HG03354 (cell line): ENCODE results near the gene CAMK2B.

Source experiments
- ATAC-seq: cut with Tn5 transposase; IDR thresholded peaks from one replicate; pipeline ENCODE4 v1.9.1; 2021; ENCODE audit warnings: mild to moderate bottlenecking; ENCODE audit not compliant: unreplicated experiment, poor library complexity, severe bottlenecking

The CAMK2B gene

DNA sequence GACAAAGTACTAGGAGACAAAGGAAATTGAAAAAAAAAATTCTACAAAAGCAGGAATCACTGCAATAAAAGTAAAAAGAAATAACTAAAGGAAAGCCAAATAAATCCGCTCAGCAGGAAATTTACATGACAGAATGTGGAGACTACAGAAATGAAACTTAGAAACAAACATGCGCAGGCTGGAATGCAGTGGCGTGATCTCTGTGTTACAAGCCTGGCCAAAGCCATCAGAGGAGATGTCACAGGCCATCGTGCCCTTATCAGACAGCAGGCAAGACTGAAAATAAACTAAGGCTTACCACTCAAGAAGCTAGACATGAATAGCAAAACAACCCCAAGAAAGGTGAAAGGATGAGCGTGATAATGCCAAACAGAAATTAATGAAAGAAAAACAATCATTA lies 6.3 kb upstream of the CAMK2B start:
- no peak for ATAC-seq

DNA sequence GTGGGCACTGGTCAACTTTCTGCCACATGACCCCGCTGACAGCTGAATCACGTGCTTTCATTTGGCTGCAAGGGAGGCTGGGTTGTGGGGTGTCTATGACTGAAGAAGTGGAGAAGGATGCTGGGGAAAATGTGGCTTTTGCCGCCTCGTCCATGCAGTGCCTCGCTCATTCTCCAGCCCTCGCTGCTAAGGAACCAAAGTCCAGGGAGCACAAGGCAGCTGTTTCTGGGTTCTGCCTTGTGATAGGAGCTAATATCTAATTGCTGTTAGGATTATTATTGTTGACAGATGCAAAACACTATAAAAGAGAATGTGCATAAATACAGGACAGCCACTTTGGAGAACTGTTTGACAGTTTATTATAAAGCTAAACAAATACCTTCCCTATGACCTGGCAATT lies 4.9 kb upstream of the CAMK2B start:
- no peak for ATAC-seq

DNA sequence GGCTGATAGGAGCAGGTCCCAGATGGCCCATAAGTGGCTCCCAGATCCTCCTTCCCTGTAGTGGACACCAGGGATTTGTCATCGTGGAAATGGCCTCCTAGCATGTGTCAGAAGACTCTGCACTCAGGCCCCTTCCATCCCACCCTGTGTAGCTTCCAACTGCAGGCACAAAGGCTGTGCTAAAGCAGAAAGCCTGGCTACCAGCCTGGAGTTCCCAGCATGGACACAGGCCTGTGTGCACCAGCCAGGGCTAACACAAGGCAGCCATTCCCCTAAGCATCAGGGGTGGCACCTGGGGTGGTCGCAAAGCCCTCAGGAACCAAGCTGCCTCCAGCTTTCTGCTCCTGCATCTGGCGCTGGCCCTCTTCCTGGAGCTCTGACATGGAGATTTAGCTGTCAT lies 4.5 kb upstream of the CAMK2B start:
- ATAC-seq, result no peak

DNA sequence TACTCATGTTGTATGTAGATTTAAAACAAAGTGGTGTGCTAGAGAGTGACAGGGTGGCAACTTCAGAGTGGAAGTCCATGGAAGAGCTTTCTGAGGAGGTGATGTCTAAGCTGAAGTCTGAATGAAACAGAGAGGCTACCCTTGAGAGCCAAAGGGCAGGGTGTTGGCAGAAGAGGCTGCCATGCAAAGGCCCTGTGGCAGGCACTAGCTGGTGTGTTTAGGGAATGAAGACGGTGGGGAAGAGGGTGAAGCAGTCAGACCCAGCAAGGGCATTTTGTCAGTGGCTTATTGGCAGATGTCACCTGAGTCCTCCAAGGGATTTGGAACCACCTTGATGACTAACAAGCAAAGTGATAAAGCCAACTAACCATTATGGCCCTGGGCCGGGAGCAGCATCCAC lies 3.7 kb upstream of the CAMK2B start:
- ATAC-seq, result no peak

GRCh38 chr7:44327981-44328380 lies 2.6 kb upstream of the CAMK2B start:
- no peak for ATAC-seq

- ATAC-seq, result no peak
Measured at GRCh38 chr7:44326261-44327125, 1.1 kb upstream of the CAMK2B start.

- no peak for ATAC-seq
Measured at GRCh38 chr7:44325811-44326241, 432 bp upstream of the CAMK2B start.

DNA sequence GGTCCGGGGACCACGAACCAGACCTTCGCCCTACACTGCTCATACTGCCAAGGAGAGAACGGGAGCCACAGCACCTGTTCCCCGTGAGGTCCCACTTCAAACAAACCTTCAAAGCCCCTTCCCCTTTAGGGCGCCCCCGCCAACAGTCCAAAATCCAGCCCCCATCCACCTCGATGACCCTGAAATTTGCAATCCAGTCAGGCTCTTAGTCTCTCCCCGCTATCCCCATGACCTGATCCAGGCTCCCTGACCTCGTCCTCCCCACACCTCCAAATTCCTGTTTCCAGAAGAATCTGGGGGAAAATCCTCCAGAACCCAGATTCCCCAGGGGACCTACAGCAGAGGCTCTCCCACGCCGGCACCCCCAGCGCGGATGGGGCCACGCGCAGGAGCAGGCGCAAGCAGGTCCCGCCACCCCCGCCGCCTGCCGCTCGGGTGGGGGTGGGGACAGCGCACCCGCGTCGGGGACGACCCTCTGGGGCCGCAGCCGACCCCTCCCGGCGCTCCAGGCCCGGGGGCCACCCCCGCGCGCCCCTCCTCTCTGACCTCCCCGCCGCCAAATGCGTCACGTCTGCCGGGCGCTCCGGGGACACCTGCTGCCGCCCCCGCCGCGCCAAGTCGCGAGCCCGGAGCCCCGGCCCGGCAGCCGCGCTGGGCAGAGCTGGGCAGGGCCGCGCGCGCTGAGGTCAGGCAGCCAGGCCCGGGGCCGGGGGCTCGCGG lies 753 bp downstream of the CAMK2B start:
- ATAC-seq, result no peak

DNA sequence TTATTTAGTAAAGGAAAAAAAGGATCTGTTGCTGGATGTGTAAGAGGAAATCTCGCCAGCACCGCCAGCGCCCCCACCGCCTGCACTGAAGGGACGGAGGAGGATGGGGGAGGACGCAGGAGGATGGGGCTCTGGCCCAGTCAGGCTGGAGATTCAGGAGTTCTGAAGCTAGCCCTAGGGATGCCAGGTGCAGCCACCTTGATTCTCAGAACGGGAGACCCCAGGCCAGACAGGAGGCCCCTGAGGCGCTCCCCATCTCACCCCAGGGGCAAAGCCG lies 1.3 kb downstream of the CAMK2B start:
- ATAC-seq, result no peak

- no peak for ATAC-seq
Measured at GRCh38 chr7:44323381-44324203, 1.8 kb downstream of the CAMK2B start.

DNA sequence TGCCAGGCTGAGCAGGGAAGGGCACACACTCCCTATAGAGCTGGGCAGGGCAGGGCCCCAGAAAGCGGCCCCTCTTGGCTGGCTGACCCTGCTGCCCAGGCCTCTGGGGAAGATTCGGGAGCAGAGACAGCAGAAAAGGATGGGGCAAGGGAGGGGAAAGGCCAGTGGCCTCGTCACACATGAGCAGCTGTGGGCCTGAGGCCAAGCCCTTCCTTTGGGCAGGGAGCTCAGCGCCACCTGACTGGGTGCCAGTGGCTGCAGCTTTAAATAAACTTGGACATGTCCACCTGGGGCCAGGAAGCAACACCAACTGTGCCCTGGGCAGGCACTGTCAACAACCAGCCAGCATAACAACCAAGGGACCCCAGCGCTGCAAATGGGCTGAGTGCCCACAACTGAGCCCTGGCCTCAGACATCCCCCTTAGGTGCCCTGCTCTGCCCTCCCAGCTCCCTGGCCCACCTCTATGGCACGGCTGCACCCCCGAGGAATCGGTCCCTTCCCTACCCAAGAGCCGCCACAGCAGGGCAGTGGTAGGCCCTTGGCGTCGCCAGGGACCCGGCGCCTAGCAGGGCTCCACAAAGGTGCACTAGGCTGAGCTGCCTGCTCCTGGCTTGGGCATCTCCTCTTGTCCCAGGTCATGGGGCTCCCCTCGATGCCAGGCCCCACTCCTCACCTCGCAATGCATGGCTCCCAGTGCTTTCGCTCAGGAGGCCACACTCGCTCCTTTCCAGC lies 2.6 kb downstream of the CAMK2B start:
- ATAC-seq, result no peak

- ATAC-seq, result no peak
Measured at GRCh38 chr7:44321796-44322195, 3.6 kb downstream of the CAMK2B start.

DNA sequence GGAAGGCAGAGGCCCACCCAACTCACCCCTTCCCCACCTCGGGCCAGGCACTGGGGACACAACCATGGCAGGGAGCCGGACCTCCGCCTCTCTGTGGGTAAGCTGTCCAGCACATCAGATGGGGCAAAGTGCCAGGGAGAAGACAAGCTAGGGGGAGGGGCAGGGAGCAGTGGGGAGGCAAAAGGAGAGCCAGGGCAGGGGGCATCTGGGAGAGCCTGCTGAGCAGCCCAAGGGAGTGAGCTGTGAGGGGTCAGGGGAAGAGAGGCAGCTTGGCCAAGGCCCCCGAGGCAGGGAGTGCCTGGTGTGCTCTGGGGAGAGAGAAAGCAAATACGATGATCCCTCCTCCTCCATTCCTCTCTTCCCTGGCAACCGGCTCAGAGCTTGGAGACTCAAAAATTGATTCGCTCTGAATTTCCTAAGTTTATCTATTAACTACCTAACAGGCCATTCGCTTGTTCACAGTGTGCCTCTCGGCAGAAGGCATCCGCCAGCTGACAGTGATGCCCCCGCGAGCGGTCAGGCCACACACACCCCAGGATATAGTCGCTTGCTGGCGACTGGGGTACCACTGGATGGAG lies 4.5 kb downstream of the CAMK2B start:
- no peak for ATAC-seq

GRCh38 chr7:44320141-44320540 lies 5.3 kb downstream of the CAMK2B start:
- no peak for ATAC-seq

GRCh38 chr7:44318332-44318731 lies 7.1 kb downstream of the CAMK2B start:
- ATAC-seq, result no peak

DNA sequence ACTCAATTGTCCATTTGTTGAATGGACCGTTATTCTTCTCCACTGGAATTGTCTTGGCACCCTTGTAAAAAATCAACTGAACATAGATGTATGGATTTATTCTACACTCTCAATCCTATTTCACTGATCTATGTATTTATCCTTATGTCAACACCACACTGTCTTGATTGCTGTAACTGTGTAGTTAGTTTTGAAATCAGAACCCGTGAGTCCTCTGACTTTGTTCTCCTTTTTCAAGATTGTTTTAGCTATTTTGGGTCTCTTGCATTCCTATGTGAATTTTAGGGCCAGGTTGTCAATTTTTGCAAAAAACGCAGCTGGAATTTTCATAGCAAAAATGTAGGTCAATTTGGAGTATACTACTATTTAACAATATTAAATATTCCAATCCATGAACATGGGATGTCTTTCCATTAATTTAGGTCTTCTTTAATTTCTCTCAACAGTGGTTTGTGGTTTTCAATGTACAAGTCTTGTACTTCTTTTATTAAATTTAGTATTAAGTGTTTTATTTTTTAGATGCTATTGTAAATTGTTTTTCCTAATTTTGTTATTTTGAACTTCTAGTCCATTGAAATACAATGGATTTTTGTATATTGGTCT lies 10.0 kb downstream of the CAMK2B start:
- ATAC-seq, result no peak

GRCh38 chr7:44313621-44314031 lies 11.8 kb downstream of the CAMK2B start:
- ATAC-seq, result no peak

DNA sequence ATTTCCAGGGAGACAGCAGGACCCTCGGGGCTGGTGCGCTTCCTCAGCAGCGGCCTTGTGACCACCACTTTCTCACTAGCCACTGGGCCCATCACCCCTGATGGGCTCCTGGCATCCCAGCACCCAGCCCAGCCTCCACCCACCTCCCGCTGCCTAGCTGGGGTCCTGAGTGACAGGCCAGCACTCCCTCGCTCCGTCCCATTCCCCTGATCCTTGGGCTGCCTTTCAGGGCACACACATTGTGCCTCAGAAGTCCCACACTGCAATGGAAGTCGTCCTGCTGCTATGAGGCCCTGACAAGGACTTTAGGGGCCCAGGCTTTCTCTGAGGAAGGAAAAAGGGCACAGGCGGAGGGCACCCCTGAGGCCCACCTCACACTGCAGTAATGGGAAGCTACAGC lies 12.4 kb downstream of the CAMK2B start:
- no peak for ATAC-seq
